CD4-positive, alpha-beta T cell treated with Interleukin-6 for 4 hours (primary cell): ENCODE results near the gene FHOD3.

ENCODE experiments used
- DNase-seq: peaks from one replicate; pipeline ENCODE4 v3.0.0-alpha.2; 2020; ENCODE audit warnings: mixed read lengths

The FHOD3 gene

DNA sequence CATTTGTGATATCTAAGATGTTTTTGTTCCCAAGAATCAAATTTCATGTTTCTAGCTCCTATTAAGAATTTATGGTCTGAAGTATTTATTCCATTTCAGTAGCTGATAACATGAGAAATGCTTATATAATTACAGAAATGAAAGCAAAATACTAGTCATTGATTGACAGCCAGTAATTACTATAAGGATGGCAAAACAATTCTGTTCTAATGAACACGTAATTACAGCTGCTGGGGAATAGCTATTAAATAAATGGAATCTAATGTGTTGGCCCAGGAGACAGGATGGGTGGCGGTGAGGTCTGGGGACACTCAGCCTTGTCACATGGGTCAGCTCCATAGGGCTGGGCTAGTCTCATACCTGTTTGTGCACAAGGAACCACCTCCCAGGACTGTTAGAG, 263.5 kb downstream of the FHOD3 start:
- no peak for DNase-seq

DNA sequence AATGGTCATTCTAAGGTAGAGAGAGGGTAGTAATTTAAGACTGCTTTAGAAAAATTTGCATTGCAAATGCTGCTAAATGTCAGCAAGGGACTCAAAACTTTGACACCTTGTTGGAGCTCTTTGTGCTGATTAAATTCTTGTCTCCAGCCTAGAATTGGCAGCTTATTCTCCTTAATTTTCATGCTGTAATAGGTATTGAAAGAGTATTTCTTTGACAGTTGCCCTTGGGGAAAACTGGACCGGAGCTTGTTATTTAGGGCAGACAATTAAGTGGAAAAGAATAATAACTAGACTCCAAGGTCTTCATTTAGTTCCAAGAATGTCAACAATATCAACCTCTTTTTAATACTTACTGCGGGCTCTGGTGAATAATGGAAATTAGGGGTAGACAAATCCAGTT, 267.3 kb downstream of the FHOD3 start:
- DNase-seq, result no peak

DNA sequence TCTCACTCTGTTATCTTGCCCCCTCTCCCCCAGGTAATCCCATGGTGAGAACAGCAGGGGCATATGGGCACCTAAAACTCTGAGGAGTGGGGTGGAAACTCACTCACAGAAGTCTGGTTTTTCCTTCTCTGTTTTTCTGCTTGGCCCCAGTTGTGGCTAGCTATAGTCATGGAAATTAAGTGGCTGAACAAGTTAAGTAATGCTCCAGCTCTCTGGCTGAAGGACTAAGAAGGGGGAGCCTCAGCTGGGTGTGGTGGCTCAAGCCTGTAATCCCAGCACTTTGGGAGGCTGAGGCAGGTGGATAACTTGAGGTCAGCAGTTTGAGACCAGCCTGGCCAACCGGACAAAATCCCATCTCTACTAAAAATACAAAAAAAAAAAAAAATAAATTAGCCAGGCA, 270.3 kb downstream of the FHOD3 start:
- no peak for DNase-seq

DNA sequence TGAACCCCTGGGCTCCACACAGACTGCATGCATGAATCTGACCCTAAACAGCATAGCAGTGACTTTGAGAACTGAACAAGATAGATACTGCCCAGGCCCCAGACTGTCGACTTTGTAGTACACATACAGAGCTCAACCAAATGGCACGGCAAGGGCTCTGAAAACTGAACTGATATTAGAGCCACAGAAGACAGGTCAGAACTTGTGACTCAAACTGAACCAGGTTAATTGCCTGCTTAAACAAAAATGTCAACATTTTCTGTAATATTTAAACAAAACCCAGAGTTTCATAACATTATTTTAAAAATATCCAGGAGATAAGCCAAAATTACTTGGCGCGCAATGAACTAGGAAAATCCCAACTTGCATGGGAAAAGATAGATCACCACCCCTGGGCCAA, 271.0 kb downstream of the FHOD3 start:
- DNase-seq, result no peak

DNA sequence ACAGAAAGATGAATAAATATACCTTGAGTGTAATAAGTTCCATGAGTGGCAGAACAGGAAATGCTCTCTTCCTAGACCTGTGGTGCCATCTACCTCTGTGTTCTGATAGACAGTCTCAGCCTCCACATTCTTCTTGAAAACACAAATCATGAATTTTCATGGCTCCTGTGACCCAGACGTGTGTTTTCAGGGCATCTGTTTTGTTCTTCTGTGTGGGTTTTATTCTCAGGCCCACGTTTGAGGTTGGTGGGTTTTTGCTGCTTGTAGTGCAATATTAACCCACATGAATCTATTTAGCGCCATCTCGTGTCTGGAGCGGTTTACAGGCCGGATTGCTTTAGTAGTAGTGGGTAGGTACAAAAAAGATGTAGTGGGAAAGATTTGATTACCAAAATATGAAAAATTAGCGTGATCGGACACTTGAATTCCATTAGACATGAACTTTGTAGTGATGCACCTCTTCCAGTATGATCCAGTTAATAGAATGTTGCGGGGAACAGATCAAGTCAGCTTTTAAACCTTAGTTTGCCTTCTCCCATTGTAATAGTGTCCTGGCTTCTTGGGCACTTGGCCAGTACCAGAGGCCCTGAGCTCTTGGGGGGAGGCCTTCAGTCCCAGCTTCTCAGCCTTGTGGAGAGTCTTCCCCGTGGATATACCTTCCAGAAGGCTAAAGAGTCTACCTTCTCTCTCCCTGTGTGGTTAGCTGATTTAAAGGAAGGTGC, 274.8 kb downstream of the FHOD3 start:
- no peak for DNase-seq

DNA sequence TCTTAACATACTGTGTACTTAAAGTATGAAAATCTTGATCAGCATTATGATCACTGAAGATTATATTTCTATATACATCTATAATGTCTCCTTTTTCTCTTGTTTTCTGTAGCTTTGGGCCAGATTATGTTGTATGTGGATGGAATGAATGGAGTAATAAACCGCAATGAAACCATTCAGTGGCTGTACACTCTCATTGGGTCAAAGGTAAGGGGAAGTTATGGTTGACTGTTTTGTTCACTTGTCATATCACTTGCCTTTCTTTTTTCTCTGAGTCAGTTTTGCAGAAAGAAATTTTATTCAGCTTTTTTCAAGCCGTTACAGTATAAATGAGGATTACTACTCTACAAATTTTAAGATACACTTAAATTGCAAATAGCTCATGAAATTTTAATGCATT, 278.8 kb downstream of the FHOD3 start:
- no peak for DNase-seq

DNA sequence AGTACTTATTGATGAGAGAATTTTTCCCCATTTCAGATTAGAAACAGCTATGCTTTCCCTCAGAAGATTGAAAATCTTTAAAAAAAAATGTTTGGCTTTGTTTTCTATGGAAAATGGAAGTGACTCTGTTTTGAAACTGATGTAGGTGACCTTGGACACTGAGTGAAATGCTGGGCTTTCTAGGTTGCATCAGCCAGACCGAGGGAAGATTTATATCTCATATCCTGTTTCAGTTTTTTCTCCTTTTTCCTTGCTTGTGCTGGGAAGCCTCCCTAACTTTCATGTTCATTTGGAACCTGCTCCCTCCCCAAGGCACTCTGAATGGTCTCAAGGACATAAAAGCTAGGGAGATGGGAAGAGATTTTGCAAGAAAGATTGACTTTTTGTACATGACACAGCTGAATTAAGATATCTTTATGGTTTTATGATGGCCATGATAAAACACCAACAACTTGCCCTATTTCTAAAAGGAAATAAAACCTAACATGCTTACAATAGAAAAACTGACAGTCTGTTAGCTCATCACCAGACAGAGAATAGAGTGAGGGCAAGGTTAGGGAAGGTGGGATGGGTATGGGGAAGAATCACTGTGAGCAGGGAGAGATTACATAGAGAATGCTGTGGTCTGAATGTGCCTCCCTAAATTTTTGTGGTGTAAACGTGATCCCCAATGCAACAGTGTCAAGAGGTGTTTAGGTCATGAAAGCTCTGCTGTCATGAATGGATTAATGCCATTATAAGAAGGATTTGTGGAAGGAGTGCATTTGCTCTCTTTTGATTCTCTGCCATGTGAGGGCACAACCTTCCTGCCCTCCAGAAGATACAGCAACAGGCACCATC, 281.6 kb downstream of the FHOD3 start:
- no peak for DNase-seq

DNA sequence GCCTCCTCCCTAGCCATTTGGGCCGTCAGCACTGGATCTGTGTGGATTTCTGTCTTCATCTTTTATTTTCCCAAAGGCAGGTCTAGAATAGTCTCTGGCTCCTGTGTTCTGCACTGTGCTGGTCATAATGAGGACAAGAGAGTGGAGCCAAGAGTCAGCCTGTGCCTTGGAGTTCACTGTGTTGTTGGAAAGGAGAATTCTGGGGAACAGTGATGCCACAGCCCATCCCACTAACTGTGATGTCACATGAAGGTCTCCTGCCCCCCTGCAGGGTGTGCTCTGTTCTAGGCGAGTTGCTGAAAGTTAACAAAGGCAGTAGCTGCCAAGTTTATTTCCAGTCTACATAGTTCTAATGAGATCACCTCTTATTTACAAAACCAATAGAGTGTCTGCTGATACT, 282.8 kb downstream of the FHOD3 start:
- no peak for DNase-seq

DNA sequence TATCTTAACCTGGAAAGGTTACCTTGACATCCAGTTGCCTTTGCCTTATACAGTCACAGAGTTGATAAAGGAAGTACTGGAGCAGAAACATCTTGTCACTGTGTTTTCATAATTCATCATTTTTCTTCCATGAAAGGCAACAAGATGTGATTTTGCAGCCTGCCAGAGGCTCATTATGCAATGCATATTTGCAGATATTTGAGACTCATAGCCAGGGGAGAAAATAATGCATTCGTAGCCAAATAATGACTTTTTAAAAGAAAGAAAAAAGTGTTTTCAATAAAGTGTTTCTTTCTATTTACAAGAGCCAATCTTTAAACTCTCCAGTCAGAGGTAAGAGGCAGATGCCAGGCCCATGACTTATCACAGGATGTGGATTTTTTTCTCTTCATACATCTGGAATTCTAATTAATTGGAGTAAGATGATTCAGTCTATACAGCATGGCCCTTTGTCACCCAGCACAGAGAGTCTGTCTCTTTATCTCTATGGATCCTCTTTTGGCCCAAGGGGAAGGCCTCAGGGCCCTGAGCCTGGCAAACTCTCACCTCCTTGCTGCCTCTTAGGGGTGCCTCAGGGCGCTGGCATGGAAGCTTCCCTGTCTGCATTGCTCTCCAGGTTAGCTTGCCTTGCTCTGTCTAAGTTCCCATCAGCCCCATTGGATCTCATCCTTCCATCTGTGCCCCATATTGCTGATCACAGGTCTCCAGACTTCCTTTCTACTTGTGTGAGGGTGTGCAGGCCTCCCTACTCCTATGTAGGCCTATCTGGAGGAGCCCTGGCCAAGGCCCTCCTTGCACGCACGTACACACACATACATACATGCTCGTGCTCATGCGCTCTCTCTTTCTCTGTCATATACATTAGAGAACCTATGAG, 283.6 kb downstream of the FHOD3 start:
- no peak for DNase-seq

DNA sequence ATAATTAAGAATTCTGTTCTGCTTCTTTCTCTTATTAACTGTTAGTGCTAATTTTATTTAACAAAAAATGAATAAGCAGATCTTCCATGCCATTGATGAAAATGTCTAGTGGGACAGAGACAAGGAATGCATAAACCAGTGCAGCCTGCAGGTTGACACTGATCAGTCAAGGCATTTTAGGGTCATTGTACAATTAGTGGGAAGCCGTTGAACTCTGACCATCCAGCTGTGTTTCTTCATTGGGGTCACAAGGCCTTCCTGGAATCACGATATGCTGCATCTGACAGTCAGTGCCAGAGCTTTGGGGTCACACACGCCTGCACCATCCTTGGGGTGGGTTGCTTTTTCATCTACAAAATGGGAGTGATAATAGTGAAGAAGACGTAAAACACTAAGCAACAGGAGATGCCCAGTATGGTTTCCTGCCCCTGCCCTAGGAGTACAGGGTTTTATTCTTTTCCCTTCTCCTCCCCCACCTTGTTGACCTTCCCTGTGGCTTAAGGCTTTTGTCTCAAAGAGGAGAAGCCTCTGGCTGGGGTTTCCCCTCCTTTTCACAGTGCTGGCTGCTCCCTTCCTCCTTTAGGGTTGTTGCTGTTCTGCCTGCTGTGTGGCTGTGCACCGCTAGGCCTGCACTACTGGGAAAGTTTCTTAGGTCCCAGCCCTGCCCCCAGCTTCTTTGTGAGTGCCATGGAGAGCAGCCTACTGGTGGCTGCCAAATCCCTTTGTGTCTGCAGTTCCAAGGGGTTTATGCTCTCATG, 285.7 kb downstream of the FHOD3 start:
- no peak for DNase-seq

DNA sequence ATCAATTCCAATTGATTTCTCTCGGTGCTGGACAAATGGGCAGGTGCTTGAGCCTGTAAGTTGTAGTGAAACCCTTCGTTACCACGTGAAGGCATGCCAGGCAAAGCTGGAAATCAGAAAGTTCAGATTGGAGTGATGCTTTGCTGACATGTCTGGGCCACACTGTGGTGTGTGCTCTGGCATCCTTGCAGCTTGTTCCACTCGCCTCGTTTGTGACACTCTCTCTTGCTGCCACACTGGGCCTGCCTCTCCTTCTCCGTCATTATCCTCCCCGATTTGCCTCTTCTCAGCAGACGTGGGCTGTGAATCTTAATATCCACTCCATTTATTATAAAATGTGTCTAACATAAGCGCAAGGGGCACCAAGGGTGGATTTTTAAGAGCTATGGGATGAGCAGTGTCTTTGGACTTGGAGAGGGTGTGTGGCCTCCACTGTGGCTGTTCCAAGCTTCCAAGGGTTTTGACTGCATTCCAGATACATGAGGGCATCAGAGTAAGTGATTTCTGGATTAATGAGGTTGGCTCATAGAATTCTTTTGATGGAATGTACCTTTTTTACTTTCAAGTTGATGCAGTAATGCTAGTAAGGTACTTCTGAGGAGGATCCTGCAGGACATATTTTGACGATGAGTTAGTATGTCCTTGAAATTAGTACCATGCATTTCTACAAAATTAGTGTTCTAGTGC, 292.5 kb downstream of the FHOD3 start:
- no peak for DNase-seq

DNA sequence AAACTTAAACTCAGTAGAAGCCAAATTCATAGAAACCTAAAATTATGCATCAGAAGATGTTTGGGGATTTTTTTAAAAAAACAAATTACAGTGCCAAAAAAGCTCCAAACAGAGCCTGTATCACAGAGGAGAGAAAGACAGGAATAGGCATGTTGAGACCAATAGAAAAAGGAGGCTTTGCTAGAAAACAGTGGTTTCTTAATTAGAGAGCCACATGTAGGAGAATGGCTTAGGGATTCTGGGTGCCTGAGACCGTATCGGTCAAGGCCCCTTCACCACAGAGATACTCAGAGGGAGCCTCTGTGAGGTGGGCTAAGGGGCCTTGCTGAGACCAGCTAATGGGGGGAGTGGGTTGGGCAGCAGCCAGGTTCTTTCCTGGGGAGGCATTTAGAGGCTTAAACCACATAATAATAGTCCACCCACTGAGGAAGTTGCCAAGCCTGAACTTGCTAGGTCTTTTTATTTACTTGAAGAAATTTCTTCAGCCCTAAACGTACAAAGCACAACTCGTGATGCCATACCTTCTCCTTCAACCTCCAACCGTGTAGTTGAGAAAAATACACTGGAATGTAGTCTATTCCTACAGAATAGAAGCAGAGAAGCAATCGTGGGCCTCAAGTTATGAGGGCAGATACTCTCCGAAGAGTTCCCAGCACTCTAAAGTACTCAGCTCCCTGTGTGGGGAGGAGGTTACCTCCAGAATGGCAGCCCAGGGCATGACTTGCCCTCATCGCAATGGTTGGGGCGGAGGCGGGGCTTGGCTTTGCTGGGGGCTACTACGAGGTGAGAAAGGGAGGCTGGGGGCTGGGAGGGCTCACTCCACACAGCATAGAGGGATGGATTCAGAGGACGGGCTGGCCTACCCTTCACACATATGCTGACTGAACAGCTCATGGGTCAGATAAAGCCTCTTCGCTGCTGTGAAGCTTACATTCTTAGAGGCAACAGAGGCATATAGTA, 293.4 kb downstream of the FHOD3 start:
- DNase-seq, result no peak

DNA sequence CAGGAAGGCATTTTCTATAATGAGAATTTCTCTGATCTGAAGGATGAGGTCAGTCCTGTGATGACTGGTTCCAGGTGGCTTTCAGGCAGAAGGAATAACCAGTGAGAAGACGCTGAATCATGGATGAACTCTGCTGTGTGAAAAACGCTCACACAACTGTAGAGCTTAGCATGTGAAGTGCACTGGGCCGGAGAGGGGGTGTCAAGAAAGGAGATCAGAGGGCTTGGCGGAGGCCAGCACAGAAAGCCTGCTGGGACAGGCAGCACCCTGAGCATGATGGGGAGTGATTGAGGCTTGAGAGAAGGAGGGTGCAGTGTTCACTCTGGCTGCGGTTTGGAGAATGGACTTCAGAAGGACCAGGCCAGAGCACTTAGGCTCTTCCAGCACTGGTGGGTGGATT, 294.8 kb downstream of the FHOD3 start:
- DNase-seq, result no peak

DNA sequence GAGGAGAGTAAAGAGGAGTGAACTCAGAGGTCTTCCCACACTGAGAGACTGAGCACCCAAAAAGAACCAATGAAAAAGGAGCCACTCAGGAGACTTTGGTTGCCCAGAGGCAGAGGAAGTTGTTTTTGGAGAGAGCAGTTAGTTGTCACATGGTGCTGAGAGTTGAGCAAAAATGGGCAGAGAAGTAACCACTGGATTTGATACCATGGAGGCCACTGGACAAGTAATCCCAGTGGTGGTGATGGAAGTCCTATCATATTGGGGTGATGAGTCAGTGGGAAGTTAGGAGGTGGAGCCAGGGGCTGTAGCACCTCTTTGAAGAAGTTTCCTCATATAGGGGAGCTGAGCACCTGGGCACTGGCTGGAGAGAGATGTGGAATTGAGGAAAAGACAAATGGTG, 295.5 kb downstream of the FHOD3 start:
- no peak for DNase-seq

DNA sequence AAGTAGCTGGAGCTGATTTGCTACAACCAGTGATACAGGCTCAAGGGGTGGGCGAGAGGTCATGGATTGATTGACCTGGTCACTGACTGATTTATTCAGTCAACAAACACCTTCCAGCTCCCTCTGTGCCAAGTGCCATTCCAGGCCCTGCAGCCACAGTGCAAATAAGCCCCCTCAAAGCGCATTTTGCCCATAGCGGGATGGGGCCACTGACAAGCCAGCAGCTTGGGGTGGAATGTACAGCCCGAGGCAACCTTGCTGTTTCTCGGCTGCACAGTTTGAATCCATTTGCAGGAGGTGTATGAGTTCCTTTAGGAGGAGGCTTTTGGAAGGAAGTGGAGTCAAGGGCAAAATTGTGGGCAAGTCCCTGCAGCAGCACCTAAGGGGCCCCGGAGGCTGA, 296.1 kb downstream of the FHOD3 start:
- no peak for DNase-seq

DNA sequence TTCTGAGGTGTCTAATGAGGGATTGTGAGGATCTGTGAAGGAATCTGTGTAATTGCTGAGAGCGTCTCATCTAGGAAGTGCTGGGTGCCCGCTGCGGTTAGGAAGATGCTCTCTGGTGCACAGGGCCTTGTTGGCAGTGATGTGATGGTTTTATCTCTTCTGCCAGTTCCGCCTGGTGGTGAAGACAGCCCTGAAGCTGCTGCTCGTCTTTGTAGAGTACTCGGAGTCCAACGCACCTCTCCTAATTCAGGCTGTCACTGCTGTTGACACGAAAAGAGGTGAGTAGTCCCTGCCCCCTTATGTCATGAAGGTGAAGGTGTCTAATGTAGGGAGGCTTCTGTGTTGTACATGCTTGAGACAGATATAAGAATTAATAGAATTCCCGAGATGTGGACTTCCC, 297.1 kb downstream of the FHOD3 start:
- no peak for DNase-seq

DNA sequence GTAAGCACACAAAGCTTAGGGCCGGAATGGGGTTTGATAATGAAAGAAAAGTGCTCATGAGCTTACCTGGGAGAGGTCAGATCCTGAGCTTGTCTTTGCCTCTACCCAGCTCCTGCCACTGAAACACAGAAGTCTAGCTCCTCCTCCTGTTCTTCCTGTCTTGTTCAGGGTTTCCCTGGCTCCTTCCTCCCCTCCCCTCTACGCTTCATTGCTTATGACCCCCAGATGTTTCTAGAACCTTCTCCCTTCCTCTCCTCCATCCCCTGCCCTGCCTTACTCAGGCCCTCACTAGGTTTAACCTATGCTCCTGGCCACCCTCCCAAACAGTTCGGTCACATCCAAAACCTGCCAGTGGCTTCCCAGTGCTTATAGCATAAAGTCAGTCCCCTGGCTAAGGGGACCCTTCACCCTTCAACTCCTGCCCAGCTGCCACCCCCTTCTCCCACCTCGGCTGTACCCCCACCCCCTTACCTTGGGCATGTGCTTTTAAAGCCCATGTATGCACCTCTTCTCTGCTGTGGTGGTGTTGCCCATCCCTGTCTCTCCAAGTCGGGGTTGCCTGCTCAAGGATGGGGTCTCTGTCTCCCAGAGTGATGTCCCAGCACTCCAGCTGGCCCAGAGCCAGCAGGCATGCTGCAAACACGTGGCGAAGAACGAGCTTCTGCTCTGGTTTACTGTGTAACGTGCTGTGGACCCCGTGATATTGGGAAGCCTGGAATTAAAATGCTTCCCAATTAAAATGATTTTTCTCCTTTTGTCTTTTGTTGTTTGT, 297.7 kb downstream of the FHOD3 start:
- DNase-seq, result no peak

DNA sequence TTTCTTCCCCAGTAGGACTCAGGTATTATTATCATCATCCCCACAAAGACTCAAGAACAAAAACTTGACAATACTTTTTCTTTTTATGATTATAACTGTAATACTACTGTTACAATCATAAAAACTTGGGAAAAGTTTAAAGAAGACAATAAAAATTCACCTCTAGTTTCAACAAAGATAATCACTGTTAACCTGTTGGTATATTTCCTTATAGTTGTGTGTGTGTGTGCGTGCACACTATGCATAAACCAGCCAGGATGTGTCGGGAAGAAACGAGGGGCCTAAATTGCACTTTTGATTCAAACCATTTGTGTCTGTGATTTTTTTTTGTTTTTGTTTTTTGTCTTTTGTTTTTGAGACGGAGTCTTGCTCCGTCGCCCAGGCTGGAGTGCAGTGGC, 298.3 kb downstream of the FHOD3 start:
- DNase-seq, result no peak

DNA sequence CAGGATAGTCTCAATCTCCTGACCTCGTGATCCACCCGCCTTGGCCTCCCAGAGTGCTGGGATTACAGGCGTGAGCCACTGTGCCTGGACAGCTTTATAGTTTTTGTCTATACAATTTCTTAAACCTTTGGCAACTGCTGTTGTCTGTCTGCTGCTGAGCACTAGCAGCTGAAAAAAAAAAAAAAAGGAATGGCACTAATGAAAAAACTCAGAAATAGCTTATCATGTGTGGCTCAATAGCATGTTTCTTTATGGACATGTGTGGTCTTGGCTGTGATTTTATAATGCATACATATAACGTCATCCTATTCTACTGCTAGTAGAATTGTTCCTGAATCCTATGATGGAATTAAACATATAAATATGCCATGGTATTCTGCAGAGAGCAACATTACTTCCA, 300.1 kb downstream of the FHOD3 start:
- no peak for DNase-seq

DNA sequence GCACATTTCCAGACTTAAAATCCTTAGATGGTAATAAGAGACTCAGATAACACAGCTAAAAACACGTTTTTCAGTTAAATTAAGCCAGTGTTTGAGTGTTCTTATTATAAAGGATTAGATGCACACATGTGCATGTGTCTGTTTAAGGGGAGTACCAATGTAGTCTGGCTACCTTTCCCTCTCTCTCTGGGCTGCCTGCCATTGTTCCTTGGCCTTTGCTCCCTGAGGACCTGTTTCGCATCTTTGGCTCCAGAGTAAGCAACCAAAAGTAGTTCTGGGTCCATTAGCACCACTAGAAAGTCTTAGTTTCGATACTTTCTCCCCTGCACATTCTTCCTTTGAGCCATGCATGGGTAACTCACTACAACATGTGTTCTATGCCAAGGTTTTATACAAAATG, 303.0 kb downstream of the FHOD3 start:
- DNase-seq, result no peak
